ENCODE data around the gene SLC25A38. TPM values are rescaled to one million over a fixed set of nuclear protein-coding genes. Genes with fewer than 3 reads are reported as not detected.

Gene SLC25A38
- total RNA-seq, 1 donor from 2014 or later: 34.5 TPM

GRCh38 chr3:39372833-39373232, 10.3 kb upstream of the SLC25A38 start:
- intact Hi-C loops (cut with micrococcal nuclease): no loop called here

DNA sequence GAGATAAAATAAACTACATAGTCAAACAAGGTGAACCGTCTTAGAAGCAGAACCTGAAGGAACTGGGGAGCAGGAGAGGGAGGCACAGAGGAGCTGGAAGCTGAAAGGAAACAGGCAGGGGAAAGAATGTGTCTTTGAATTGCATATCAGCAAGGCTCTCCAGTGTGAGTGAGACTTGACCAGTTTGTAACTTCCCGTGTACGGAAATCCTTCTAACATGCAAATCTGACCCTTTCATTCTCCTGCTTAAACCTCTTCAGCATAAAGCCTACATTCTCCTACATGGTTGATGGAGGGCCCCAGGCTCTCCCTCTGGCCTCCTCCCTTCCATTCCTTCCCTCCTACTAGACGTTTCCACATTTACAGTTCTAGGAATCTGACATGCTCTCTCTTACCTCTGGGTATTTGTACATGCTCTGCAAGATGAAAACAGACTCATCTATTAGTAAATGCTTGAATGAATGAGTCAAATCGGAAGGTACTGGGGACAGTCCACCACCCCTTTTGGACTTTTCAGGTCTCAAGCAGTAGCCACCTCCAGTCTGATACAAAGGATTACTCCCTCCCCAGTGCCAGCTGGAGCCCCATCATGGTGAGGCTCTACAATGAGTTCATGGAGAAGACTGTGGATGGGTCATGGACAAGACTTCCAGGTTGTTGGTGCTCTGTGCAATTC, 6.1 kb upstream of the SLC25A38 start:
- intact Hi-C loops (cut with micrococcal nuclease): no loop called here

- intact Hi-C loops (cut with micrococcal nuclease): loop anchor here (1.0 to 2.0 kb wide), 8 partner anchors 17 to 277 kb away; partner anchors contain the start of gene CCR8
These were observed 5.1 kb upstream of the SLC25A38 start for GRCh38 chr3:39378088-39378487.

DNA sequence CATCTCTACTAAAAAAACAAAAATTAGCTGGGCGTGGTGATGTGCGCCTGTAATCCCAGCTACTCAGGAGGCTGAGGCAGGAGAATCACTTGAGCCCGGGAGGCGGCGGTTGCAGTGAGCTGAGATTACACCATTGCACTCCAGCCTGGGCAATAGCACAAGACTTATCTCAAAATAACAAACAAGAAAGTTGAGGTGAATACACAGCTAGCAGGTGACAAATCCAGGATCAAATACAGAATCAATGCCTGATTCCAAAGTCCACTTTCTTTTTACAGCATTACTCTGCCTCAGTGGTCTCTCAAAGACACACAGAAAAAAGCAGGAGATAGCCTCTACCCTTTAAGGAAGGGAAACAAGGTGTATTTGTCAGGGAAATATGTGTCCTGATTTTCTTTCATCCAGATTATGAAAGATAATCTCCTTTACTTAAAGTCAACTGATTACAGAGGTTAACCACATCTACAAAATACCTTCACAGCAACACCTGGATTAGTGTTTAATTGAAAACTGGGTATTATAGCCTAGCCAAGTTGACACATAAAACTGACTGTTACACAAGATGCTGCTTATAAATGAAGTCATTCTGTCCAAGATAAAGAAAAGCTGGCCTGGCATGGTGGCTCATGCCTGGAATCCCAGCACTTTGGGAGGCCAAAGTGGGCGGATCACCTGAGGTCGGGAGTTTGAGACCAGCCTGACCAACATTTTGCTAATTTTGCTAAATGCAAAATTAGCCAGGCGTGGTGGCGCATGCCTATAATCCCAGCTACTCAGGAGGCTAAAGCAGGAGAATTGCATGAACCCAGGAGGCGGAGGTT, 4.0 kb upstream of the SLC25A38 start:
- intact Hi-C loops (cut with micrococcal nuclease): loop anchor here (1.0 to 2.0 kb wide), 8 partner anchors 18 to 278 kb away; partner anchors contain the start of gene CCR8

DNA sequence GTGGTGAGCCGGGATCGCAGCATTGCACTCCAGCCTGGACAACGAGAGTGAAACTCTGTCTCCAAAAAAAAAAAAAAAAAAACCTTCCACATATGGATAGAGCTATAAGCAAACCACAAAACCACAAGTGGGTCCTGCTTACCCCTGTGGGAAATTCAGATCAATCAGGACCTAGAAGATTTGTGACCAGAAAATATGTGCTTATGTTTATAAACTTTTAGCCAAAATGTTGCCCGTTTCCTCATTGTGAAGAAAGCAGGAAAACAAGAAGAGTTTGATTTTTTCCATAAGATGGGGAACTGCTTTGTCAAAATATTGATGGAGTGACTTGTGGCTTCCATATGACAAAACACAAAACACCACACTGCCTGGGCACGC, 3.4 kb upstream of the SLC25A38 start:
- intact Hi-C loops (cut with micrococcal nuclease): loop anchor here (2.0 to 10.0 kb wide), 2 partner anchors 51 to 925 kb away; partner anchors contain the start of genes ACVR2B and CCR8

- intact Hi-C loops (cut with micrococcal nuclease): loop anchor here (10.0 kb wide), 1 partner anchor 927 kb away; the partner anchor contains the start of gene ACVR2B
These were observed 1.7 kb upstream of the SLC25A38 start for GRCh38 chr3:39381432-39381831.

DNA sequence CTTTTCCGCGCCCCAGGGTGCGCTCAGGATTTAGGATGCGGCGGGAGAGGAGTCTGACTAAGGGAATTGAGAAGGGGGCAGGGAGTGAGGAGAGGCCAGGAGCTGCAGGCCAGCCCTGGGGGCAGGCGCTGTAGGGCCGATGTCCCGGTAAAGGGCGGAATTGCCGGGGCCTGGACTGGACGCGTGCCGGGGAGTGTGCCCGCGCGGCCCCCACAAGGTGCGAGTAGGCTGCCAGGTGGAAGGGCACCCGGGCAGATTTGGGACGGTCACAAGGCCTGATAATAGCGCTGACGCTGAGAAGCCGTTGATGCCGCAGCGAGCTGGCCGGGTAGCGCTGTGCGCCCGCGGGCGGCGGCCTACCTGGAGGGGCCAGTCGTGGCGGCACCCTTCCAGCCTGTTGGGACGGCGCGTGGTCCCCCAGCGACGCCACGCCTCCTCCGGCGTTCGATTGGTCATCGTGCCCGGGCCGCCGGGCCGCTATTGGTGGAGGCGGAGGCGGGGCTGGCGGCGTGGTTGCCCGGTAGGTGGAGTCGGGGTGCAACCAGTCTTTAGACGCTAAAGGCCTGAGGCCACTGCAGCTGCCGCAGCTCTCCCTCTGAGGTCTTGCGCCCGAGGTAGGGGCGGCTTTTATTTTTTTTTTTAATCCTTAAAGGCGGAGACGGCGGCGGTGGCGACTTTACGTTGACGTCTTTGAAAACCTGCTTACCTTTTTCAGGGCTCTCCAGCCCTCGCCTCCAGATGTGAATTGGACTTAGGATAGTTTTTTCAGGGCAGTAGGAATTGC, 903 bp downstream of the SLC25A38 start:
- intact Hi-C loops (cut with micrococcal nuclease): loop anchor here (1.0 to 10.0 kb wide), 10 partner anchors 10 to 929 kb away; partner anchors contain the start of genes ACVR2B, RPSA and SCN11A

GRCh38 chr3:39384665-39385000, 1.5 kb downstream of the SLC25A38 start:
- intact Hi-C loops (cut with micrococcal nuclease): loop anchor here (1.0 to 10.0 kb wide), 4 partner anchors 10 to 930 kb away; partner anchors contain the start of genes ACVR2B and RPSA

DNA sequence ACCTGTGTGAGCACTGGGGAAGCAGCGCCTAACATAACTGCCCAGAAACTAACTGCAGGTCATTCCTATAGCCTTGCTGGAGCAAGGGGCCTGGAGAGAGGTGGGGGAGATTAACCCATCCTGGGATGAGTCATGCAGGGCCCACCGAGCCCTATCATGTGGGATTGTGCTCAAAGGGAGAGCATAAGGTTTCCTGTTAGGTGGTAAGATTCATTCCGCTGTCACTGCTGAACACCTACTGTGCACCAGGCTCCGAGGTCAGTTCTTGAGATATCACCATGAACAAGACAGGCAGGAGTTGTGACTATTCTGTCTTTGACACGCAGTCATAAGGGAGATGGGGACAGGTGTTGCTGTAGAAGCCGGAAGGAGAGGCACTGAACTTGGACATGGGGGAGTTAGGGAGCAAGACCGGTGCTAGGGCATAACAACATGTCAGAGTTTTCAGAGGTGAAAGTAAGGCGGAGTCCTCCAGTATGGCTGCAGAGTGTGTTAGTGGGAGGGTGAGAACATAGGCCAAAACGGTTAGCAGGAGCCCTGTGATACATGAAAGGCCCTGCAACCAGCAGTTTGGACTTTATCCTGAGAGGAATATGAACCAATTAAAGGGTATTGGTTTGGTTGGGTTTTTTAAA, 2.4 kb downstream of the SLC25A38 start:
- intact Hi-C loops (cut with micrococcal nuclease): loop anchor here (10.0 kb wide), 1 partner anchor 931 kb away; the partner anchor contains the start of gene ACVR2B

DNA sequence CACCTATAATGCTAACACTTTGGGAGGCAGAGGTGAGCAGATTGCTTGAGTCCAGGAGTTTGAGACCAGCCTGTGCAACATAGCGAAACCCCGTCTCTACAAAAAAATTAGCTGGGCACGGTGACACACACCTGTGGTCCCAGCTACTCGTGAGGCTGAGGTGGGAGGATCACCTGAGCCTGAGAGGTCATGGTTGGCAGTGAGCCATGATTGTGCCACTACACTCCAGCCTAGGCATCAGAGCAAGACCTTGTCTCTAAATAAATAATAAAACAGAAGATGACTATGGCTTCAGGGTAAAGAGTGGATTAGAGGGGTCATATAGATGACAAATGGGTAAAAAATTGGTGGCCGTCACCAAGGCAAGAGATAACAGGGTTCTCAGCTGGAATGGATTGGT, 3.1 kb downstream of the SLC25A38 start:
- intact Hi-C loops (cut with micrococcal nuclease): loop anchor here (10.0 kb wide), 1 partner anchor 932 kb away; the partner anchor contains the start of gene ACVR2B

- intact Hi-C loops (cut with micrococcal nuclease): loop anchor here (10.0 kb wide), 1 partner anchor 933 kb away; the partner anchor contains the start of gene ACVR2B
These were observed 4.3 kb downstream of the SLC25A38 start for GRCh38 chr3:39387411-39387975.

GRCh38 chr3:39388153-39388552, 5.0 kb downstream of the SLC25A38 start:
- intact Hi-C loops (cut with micrococcal nuclease): loop anchor here (10.0 kb wide), 1 partner anchor 933 kb away; the partner anchor contains the start of gene ACVR2B

DNA sequence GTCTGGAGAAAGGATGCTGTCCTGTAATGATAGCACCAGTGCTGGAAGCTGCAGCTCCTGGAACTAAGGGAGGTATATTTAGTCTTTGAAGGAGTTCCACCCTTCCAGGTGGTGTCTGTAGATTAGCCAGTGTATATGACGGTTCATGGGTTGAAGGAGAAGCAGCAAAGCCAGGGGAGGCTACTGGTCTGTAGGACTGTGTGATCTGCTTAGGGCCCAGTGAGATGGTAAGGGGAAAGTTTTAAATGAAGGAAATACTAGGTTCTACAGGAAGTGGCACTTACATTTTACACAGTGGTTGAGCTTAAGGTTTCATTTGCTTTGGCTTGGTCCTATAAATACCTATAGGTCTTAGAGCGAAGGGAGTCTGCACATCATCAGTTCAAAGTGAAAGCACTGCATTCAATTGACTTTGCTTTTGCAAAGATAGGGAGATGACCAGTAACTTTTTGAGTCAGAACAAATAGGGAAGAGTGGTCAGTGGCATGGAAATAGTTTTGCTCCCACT, 5.6 kb downstream of the SLC25A38 start:
- intact Hi-C loops (cut with micrococcal nuclease): loop anchor here (1.0 to 10.0 kb wide), 3 partner anchors 18 to 934 kb away; partner anchors contain the start of genes ACVR2B, EXOG and RPSA

GRCh38 chr3:39390181-39390580, 7.0 kb downstream of the SLC25A38 start:
- intact Hi-C loops (cut with micrococcal nuclease): no loop called here

DNA sequence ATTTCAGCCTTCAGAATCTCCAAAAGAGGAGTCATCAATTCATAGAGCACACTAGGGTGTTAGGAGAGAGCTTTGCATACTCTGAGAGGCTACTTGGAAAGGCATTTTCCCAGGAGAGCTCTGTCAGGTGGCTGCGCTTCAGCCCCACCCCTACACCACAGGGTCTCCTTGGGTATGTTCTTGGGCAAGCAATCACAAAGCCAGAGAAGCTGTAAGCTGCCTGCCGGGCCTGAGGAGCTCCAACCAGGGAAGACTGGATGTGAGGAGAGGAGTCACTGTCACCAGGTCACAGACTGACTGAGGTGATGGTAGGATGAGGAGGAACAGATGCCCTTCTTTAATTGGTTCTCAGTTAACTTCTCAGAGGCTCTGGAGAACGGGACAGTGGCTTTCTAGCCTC, 13.5 kb downstream of the SLC25A38 start:
- intact Hi-C loops (cut with micrococcal nuclease): no loop called here

DNA sequence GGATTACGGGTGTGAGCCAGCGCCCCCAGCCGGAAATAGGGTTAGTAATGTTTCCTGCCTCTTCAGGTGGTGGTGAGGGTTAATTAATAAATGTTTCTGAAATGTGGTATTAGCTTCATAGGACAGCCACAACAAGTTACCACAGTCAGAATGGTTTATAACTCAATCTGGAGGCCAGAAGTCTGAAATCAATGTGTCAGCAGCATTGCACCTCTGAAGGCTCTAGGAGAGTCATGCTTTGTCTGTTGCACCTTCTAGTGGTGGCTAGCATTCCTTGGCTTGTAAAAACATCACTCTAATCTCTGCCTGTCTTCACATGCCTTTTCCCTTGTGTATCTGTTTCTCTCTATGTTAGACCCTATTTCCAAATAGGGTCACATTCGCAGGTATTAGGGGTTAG, 15.5 kb downstream of the SLC25A38 start:
- intact Hi-C loops (cut with micrococcal nuclease): no loop called here

GRCh38 chr3:39401983-39402382, 18.8 kb downstream of the SLC25A38 start:
- intact Hi-C loops (cut with micrococcal nuclease): no loop called here

DNA sequence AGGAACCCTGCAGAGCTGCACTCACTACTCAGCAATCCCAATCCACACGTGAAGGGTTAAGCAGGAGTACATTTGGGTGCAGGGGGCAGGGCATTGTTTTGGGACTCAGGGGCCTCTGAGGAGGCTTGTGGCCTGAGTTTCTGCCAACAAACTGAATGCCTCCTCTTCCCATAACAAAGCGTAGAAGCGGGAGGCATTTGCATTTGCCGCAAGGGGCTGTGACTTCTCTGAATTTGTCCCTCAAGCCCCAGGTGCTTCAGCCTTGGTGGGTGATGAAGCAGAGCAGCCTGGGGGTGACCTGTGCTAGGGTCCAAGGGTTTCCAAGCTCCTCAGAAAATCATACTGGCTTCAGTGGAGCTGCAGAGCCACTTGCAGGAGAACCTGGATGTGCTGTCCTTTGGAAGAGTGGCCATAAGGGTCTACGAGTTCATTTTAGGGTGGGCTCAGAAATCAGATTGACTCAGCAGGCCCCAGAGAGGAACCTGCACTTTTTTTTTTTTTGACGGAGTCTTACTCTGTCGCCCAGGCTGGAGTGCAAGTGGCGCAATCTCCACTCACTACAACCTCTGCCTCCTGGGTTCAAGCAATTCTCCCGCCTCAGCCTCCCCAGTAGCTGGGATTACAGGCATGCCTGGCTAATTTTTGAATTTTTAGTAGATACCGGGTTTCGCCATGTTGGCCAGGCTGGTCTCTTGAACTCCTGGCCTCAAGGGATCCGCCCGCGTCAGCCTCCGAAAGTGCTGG, 21.9 kb downstream of the SLC25A38 start:
- intact Hi-C loops (cut with micrococcal nuclease): loop anchor here (5.0 kb wide), 1 partner anchor 1268 kb away; the partner anchor contains the start of genes ACAA1 and MYD88
